ENCODE results near the gene LRRC53.

- TF ChIP-seq, protein P1, sequence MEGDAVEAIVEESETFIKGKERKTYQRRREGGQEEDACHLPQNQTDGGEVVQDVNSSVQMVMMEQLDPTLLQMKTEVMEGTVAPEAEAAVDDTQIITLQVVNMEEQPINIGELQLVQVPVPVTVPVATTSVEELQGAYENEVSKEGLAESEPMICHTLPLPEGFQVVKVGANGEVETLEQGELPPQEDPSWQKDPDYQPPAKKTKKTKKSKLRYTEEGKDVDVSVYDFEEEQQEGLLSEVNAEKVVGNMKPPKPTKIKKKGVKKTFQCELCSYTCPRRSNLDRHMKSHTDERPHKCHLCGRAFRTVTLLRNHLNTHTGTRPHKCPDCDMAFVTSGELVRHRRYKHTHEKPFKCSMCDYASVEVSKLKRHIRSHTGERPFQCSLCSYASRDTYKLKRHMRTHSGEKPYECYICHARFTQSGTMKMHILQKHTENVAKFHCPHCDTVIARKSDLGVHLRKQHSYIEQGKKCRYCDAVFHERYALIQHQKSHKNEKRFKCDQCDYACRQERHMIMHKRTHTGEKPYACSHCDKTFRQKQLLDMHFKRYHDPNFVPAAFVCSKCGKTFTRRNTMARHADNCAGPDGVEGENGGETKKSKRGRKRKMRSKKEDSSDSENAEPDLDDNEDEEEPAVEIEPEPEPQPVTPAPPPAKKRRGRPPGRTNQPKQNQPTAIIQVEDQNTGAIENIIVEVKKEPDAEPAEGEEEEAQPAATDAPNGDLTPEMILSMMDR (IDR thresholded peaks at IDR 0.05) = no peak
- TF ChIP-seq, protein P2, sequence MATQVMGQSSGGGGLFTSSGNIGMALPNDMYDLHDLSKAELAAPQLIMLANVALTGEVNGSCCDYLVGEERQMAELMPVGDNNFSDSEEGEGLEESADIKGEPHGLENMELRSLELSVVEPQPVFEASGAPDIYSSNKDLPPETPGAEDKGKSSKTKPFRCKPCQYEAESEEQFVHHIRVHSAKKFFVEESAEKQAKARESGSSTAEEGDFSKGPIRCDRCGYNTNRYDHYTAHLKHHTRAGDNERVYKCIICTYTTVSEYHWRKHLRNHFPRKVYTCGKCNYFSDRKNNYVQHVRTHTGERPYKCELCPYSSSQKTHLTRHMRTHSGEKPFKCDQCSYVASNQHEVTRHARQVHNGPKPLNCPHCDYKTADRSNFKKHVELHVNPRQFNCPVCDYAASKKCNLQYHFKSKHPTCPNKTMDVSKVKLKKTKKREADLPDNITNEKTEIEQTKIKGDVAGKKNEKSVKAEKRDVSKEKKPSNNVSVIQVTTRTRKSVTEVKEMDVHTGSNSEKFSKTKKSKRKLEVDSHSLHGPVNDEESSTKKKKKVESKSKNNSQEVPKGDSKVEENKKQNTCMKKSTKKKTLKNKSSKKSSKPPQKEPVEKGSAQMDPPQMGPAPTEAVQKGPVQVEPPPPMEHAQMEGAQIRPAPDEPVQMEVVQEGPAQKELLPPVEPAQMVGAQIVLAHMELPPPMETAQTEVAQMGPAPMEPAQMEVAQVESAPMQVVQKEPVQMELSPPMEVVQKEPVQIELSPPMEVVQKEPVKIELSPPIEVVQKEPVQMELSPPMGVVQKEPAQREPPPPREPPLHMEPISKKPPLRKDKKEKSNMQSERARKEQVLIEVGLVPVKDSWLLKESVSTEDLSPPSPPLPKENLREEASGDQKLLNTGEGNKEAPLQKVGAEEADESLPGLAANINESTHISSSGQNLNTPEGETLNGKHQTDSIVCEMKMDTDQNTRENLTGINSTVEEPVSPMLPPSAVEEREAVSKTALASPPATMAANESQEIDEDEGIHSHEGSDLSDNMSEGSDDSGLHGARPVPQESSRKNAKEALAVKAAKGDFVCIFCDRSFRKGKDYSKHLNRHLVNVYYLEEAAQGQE (IDR thresholded peaks at IDR 0.05; ENCODE audit: insufficient read depth in 1 of 2, low read depth in 2 of 2, low read length in 1 of 2) = no peak
- no peak for TF ChIP-seq SIN3A (IDR thresholded peaks at IDR 0.05; ENCODE audit: borderline replicate concordance, insufficient read depth, low read depth, low read length)
Observed at GRCh38 chr1:74523873-74524480, 11.6 kb upstream of the LRRC53 start.
